PC-9 (cell line): ENCODE results near the gene DNASE2.

Source experiments
- EZH2 ChIP-seq: fragments of 200-600 bp; sonication (generic); IDR thresholded peaks from 2 replicates; pipeline ENCODE4 v1.8.0; 2017; ENCODE audit warnings: antibody characterized with exemption, low read depth
- TF ChIP-seq, protein P1 (sequence below): fragments of 200-600 bp; sonication (generic); conservative IDR thresholded peaks from 2 replicates; pipeline ENCODE4 v1.6.1; 2017; ENCODE audit warnings: mixed run types, antibody characterized with exemption, mild to moderate bottlenecking, moderate library complexity

DNA sequence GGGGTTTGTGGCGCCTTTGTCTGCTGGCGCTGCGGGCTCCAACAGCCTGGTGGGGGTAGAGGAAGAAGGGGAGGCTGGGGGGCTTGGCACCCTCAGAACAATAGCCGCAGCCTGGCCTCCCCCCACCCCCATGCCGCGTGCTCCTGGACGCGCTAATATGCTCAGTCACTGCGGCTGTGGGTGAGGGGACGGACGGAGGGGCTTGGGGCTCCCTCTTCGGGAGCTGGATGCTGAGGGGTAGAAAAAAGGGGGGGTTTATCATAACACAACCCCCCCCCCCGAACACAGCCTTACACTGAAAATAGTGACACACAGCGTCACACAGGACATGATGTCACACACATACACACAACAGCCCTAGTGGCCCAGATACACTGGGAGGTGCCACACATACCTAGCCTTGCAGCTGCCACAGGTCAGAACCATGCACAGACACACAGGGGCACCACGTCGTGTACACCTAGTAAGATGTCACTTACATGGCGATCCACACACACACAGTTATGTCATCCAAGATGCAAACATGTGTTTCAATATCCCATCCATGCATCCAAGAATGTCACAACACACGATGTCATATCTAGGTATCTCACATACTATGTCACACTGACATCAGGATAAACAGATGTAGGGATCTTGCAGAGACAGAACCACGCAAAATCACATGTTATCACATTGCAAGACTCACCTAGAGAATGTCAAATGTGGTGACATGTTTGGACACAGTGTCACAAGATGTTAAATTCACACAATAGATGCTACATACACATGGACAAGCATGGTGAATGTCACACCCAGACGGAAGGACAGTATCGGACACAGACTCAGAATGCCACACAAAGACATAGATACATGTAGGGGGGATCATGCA is 42.1 kb downstream of the DNASE2 start:
- TF ChIP-seq, protein P1, sequence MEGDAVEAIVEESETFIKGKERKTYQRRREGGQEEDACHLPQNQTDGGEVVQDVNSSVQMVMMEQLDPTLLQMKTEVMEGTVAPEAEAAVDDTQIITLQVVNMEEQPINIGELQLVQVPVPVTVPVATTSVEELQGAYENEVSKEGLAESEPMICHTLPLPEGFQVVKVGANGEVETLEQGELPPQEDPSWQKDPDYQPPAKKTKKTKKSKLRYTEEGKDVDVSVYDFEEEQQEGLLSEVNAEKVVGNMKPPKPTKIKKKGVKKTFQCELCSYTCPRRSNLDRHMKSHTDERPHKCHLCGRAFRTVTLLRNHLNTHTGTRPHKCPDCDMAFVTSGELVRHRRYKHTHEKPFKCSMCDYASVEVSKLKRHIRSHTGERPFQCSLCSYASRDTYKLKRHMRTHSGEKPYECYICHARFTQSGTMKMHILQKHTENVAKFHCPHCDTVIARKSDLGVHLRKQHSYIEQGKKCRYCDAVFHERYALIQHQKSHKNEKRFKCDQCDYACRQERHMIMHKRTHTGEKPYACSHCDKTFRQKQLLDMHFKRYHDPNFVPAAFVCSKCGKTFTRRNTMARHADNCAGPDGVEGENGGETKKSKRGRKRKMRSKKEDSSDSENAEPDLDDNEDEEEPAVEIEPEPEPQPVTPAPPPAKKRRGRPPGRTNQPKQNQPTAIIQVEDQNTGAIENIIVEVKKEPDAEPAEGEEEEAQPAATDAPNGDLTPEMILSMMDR = no peak
- no peak for TF ChIP-seq EZH2
